ENCODE measurements around the gene CASP2.

The CASP2 gene

DNA sequence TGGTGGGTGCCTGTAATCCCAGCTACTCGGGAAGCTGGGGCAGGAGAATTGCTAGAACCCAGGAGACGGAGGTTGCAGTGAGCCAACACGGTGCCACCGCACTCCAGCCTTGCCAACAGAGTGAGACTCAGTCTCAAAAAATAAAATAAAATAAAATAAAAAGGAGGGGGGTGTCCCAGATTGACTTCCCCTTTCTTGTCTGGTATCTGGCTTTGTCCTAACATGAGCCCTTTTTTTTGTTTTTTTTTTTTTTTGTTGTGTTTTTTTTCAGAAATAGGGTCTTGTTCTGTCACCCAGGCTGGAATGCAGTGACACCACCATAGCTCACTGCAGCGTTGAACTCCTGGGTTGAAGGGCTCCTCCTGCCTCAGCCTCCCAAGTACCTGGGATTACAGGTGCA lies 4.7 kb downstream of the CASP2 start:
- peaks cover 91% of the 10 kb centered on the region for H3K79me2 ChIP-seq (ENCODE audit: insufficient read depth, low read length)
- no peaks in the 10 kb centered on the region for H3K9me3 ChIP-seq (ENCODE audit: insufficient read depth, low read depth, low read length)
- peaks cover 65% of the 10 kb centered on the region for H4K20me1 ChIP-seq (ENCODE audit: insufficient read depth, low read length, poor library complexity, severe bottlenecking)
- H3K4me3 ChIP-seq (ENCODE audit: low read length, poor library complexity, severe bottlenecking): no peak overlapping the region
- H3K36me3 ChIP-seq (ENCODE audit: insufficient read depth, low read length): peaks cover 50% of the 10 kb centered on the region
- H3F3A ChIP-seq (ENCODE audit: low read depth): no peaks in the 10 kb centered on the region
- H2AFZ ChIP-seq (ENCODE audit: low read length): no peak overlapping the region
- H3K4me1 ChIP-seq (ENCODE audit: insufficient read depth, low read length, poor library complexity, severe bottlenecking): peaks cover 61% of the 10 kb centered on the region
- no peaks in the 10 kb centered on the region for H3K9me2 ChIP-seq (replicated peaks; ENCODE audit: low read depth, low read length)
- H3K9ac ChIP-seq (ENCODE audit: low read depth, low read length, poor library complexity, severe bottlenecking): no peak overlapping the region
- TF ChIP-seq, protein P1, sequence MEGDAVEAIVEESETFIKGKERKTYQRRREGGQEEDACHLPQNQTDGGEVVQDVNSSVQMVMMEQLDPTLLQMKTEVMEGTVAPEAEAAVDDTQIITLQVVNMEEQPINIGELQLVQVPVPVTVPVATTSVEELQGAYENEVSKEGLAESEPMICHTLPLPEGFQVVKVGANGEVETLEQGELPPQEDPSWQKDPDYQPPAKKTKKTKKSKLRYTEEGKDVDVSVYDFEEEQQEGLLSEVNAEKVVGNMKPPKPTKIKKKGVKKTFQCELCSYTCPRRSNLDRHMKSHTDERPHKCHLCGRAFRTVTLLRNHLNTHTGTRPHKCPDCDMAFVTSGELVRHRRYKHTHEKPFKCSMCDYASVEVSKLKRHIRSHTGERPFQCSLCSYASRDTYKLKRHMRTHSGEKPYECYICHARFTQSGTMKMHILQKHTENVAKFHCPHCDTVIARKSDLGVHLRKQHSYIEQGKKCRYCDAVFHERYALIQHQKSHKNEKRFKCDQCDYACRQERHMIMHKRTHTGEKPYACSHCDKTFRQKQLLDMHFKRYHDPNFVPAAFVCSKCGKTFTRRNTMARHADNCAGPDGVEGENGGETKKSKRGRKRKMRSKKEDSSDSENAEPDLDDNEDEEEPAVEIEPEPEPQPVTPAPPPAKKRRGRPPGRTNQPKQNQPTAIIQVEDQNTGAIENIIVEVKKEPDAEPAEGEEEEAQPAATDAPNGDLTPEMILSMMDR (conservative IDR thresholded peaks at IDR 0.05; ENCODE audit: low read length): no peak
- TF ChIP-seq EZH2phosphoT487 (IDR thresholded peaks at IDR 0.05; ENCODE audit: borderline replicate concordance): no peak
- no peaks in the 10 kb centered on the region for H3K27me3 ChIP-seq (ENCODE audit: insufficient read depth, low read length, poor library complexity, severe bottlenecking)
- peak overlapping the region; percentile 89 for H3K4me2 ChIP-seq (ENCODE audit: low read depth, low read length, poor library complexity, severe bottlenecking)

DNA sequence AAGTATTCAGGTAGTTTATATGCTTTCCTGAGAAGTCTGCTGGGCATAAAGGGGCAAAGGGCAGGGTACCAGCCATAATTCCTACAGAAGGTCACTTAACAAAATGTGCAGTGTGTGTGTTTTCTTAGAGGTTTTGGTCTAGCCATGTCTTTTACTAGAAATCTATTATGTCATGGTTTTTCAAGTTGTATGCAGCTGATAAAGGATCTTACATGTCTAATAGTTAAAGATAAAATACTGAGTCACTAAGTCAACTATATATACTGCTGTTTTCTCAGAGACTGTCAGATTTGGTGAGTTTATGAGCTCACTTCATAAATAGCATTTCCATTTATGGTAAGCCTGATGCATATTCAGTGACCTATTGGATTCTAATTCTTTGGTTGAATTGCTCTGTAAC lies 7.7 kb downstream of the CASP2 start:
- Histone ChIP-seq H3K27me3 (ENCODE audit: insufficient read depth, low read length, poor library complexity, severe bottlenecking) (no peaks in the 10 kb centered on the region), H3K36me3 (ENCODE audit: insufficient read depth, low read length) (peaks cover 80% of the 10 kb centered on the region), H3K9ac (ENCODE audit: low read depth, low read length, poor library complexity, severe bottlenecking) (peak overlapping the region; percentile 34), H3K9me3 (ENCODE audit: insufficient read depth, low read depth, low read length) (no peaks in the 10 kb centered on the region), H4K20me1 (ENCODE audit: insufficient read depth, low read length, poor library complexity, severe bottlenecking) (peaks cover 52% of the 10 kb centered on the region), H3K9me2 (replicated peaks; ENCODE audit: low read depth, low read length) (no peaks in the 10 kb centered on the region), H3F3A (ENCODE audit: low read depth) (no peaks in the 10 kb centered on the region), H3K79me2 (ENCODE audit: insufficient read depth, low read length) (peaks cover 72% of the 10 kb centered on the region), H3K4me1 (ENCODE audit: insufficient read depth, low read length, poor library complexity, severe bottlenecking) (peaks cover 45% of the 10 kb centered on the region), H3K4me2 (ENCODE audit: low read depth, low read length, poor library complexity, severe bottlenecking) (peak overlapping the region; percentile 63), H2AFZ (ENCODE audit: low read length) (no peak overlapping the region), H3K4me3 (ENCODE audit: low read length, poor library complexity, severe bottlenecking) (peak overlapping the region; percentile 40)
- TF ChIP-seq, protein P1 (conservative IDR thresholded peaks at IDR 0.05; ENCODE audit: low read length): no peak
- TF ChIP-seq EZH2phosphoT487 (IDR thresholded peaks at IDR 0.05; ENCODE audit: borderline replicate concordance): no peak

DNA sequence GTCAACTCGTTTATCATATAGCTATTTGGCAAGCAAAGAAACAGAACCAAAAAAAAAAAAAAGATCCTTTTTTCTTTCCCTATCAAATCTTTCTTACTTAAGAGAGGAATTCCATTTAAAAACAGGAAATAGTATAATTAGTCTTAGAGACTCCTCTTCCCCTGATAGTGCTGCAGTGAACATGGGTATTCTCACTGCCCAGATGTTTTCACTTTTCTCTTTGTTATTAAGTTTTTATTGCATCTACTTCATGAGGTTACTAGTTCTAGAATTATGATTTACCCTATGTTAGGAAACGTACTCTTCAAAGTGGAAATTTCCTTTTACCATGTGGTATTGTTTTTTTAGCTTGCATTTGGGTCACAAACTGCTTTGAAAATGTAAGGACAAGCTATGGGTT lies 8.5 kb downstream of the CASP2 start:
- Histone ChIP-seq H3K27me3 (ENCODE audit: insufficient read depth, low read length, poor library complexity, severe bottlenecking) (no peaks in the 10 kb centered on the region), H3F3A (ENCODE audit: low read depth) (no peaks in the 10 kb centered on the region), H4K20me1 (ENCODE audit: insufficient read depth, low read length, poor library complexity, severe bottlenecking) (peaks cover 45% of the 10 kb centered on the region), H3K79me2 (ENCODE audit: insufficient read depth, low read length) (peaks cover 63% of the 10 kb centered on the region), H3K4me1 (ENCODE audit: insufficient read depth, low read length, poor library complexity, severe bottlenecking) (peaks cover 39% of the 10 kb centered on the region), H3K9me3 (ENCODE audit: insufficient read depth, low read depth, low read length) (no peaks in the 10 kb centered on the region), H3K4me3 (ENCODE audit: low read length, poor library complexity, severe bottlenecking) (peak overlapping the region; percentile 40), H3K4me2 (ENCODE audit: low read depth, low read length, poor library complexity, severe bottlenecking) (peak overlapping the region; percentile 63), H3K9me2 (replicated peaks; ENCODE audit: low read depth, low read length) (no peaks in the 10 kb centered on the region), H3K36me3 (ENCODE audit: insufficient read depth, low read length) (peaks cover 88% of the 10 kb centered on the region), H3K9ac (ENCODE audit: low read depth, low read length, poor library complexity, severe bottlenecking) (no peak overlapping the region), H2AFZ (ENCODE audit: low read length) (no peak overlapping the region)
- no peak for TF ChIP-seq EZH2phosphoT487 (IDR thresholded peaks at IDR 0.05; ENCODE audit: borderline replicate concordance)
- TF ChIP-seq, protein P1 (conservative IDR thresholded peaks at IDR 0.05; ENCODE audit: low read length): no peak
